ENCODE results near the gene RBM12. TPM values are rescaled to one million over a fixed set of nuclear protein-coding genes. Genes with fewer than 3 reads are reported as not detected.
"Not testable (repeated sequence)": the region's sequence is repeated elsewhere in the genome, so short reads cannot be mapped to it uniquely, and the experiment has no call there.

Gene RBM12
- polyA plus RNA-seq (ENCODE audit: insufficient read depth in 1 of 5, insufficient read length in 5 of 5, low replicate concordance in 1 of 5), result 100 to 1,000 TPM in 2 of 5 donors, 10 to 100 TPM in 3; 70.9 to 106 (median 88.4) TPM
- long read RNA-seq, donor 1, full-length matches to known transcripts, result 57 of 65 reads
- long read RNA-seq, donor 1, partial matches to known transcripts, result 8 of 65 reads
- long read RNA-seq, donor 1, other reads (novel, unspliced or antisense), result 0 of 65 reads
- long read RNA-seq, donor 2, full-length matches to known transcripts, result 40 of 47 reads
- long read RNA-seq, donor 2, partial matches to known transcripts, result 7 of 47 reads
- long read RNA-seq, donor 2, other reads (novel, unspliced or antisense), result 0 of 47 reads
- long read RNA-seq, donor 3, full-length matches to known transcripts, result 24 of 30 reads
- long read RNA-seq, donor 3, partial matches to known transcripts, result 6 of 30 reads
- long read RNA-seq, donor 3, other reads (novel, unspliced or antisense), result 0 of 30 reads
- long read RNA-seq, donor 4, full-length matches to known transcripts, result 37 of 37 reads
- long read RNA-seq, donor 4, partial matches to known transcripts, result 0 of 37 reads
- long read RNA-seq, donor 4, other reads (novel, unspliced or antisense), result 0 of 37 reads
- long read RNA-seq, donor 5, full-length matches to known transcripts, result 82 of 98 reads
- long read RNA-seq, donor 5, partial matches to known transcripts, result 16 of 98 reads
- long read RNA-seq, donor 5, other reads (novel, unspliced or antisense), result 0 of 98 reads
- long read RNA-seq, donor 6, full-length matches to known transcripts, result 57 of 71 reads
- long read RNA-seq, donor 6, partial matches to known transcripts, result 14 of 71 reads
- long read RNA-seq, donor 6, other reads (novel, unspliced or antisense), result 0 of 71 reads
- long read RNA-seq, donor 7, full-length matches to known transcripts, result 40 of 49 reads
- long read RNA-seq, donor 7, partial matches to known transcripts, result 9 of 49 reads
- long read RNA-seq, donor 7, other reads (novel, unspliced or antisense), result 0 of 49 reads
- long read RNA-seq, donor 8, full-length matches to known transcripts, result 13 of 13 reads
- long read RNA-seq, donor 8, partial matches to known transcripts, result 0 of 13 reads
- long read RNA-seq, donor 8, other reads (novel, unspliced or antisense), result 0 of 13 reads

- peak; percentile 94 to 95 for DNase-seq
Observed at GRCh38 chr20:35664466-35665206, at the start of gene RBM12, which contains the start of gene CPNE1. RBM12 (minus strand) TSS chr20:35664900; CDS start chr20:35655322, 9,578 bp downstream. CPNE1 (minus strand) TSS chr20:35664900; CDS start chr20:35632923, 31,977 bp downstream.

- DNase-seq, result no peak
Observed at GRCh38 chr20:35714127-35714526, 49.4 kb upstream of the RBM12 start.

GRCh38 chr20:35713120-35713519 lies 48.4 kb upstream of the RBM12 start:
- DNase-seq, result not testable (repeated sequence)

- DNase-seq, result no peak
Observed at GRCh38 chr20:35711588-35712209, 47.0 kb upstream of the RBM12 start.

- no peak for DNase-seq
Observed at GRCh38 chr20:35710884-35711587, 46.3 kb upstream of the RBM12 start.

- no peak for DNase-seq
Observed at GRCh38 chr20:35710039-35710438, 45.3 kb upstream of the RBM12 start.

GRCh38 chr20:35709259-35709658 lies 44.6 kb upstream of the RBM12 start:
- no peak for DNase-seq

GRCh38 chr20:35708502-35708901 lies 43.8 kb upstream of the RBM12 start:
- no peak for DNase-seq

GRCh38 chr20:35706591-35707529 lies 42.2 kb upstream of the RBM12 start:
- DNase-seq, result not testable (repeated sequence)

- DNase-seq, result not testable (repeated sequence)
Observed at GRCh38 chr20:35705894-35706293, 41.2 kb upstream of the RBM12 start.

- DNase-seq, result no peak
Observed at GRCh38 chr20:35704514-35705261, 40.0 kb upstream of the RBM12 start.

GRCh38 chr20:35702824-35703695 lies 38.4 kb upstream of the RBM12 start:
- no peak for DNase-seq

- DNase-seq, result no peak
Observed at GRCh38 chr20:35702051-35702823, 37.5 kb upstream of the RBM12 start.

- DNase-seq, result no peak
Observed at GRCh38 chr20:35700625-35701148, 36.0 kb upstream of the RBM12 start.

- DNase-seq, result no peak
Observed at GRCh38 chr20:35699957-35700624, 35.4 kb upstream of the RBM12 start.
